Glomerular endothelial cell (primary cell): Measurements from ENCODE around the gene PPP1R27. TPM values are rescaled to one million over a fixed set of nuclear protein-coding genes. Genes with fewer than 3 reads are reported as not detected.

Experiments
- DNase-seq: peaks from one replicate; pipeline ENCODE4 v3.0.0-alpha.2; 2011; ENCODE audit warnings: low read depth, low spot score; ENCODE audit errors: extremely low read depth
- total RNA-seq: library from RNA; depleted of rRNA; stranded (reverse); fragments of >200 nt; gene quantifications from 2 replicates; pipeline ENCODE4 v1.2.3, GENCODE V29; 2015

PPP1R27 gene
- total RNA-seq, 1 donor from 2014 or later = not detected

DNA sequence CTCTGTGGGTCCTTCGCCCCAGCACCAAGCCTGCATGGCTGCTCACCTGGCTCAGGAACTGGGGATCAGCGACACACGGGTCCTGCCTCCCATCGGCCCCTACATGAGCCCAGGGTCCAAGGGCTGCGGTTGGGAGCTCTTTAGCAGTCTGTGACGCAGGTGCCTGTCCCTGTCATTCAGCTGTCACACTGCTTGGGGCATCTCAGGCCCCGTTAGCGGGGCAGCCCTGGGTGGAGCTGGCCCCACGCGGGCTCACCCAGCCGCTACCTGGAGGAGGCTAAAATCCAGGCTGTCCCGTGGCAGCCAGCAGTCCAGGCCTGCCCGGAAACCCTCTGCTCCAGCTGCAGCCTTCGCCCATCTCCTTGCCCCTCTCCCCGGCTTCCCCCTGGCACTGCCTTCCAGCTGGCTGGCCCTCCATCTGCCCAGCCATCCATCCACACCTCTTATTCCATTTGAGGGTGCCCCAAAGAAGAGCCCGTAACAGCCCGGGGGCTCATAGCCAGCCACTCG lies 27.6 kb downstream of the PPP1R27 start:
- DNase-seq = no peak

DNA sequence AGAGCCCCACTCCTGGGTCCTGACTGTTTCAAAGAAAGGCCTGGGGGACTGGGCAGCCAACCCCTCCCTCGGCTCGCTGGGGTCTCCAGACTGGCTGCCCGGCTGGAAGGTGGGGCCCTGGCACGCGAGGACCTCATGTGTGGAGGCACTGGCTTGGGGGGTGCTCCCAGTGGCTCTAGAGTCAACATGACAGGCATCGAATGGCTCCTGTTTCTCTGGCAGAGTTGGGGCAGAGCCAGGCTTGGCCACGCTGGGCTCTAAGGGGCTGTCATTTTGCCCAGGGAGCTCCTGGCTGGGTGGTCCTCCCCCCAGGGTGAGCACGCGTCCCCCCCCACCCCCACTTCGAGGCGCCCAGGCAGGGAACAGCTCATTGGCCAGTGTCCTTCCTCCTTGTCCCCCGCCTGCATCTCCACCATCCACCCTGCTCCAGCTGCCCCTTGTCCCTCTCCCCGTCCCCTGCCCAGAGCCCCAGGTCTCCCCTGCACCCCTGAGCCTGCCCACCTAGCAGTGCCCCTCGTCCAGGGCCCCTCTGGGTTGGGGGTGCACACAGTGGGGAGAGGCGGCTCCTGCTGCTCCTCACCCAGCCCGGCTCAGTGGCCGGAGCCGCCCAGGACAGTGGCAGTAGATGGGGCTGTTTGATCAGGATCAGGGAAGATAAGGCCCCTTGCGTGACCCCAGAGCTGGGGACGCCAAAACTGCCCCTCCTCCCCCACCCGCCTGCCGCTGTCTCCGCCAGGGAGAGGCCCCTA lies 28.2 kb downstream of the PPP1R27 start:
- no peak for DNase-seq

DNA sequence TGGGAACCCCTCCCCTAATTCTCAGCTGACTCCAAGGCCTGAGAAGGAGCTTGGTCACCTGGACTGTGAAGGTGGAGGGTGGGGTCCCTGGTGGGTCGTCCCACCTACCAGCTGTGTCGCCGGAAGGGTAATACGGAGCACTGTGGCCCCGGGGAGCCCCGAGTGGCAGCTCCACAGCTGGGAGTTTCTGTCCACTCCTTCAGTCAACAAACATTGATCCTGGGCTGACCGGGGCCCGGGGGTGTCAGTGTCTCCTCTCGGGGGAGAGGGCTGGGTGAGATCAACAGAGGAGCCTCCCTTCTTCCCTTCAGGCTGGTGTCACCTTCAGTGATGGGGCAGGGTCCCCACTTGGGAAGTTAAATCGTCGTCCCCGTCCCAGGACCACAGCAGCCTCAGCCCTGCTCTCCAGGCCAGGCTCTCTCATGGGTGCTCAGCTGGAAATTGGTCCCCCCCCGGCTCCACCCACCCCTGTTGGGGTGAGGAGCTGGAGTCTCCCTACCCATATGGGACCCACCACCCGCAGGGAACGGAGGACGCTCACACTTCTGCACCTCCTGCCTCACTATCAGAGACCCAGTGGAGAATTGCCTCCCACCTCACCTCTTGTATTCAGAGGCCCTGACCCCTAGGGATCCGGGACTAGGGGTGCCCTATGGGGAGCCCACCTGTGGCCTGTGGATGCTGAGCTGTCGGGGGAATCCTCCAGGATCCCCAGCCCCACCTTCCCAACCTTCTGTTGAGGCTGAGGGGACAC lies 29.0 kb downstream of the PPP1R27 start:
- no peak for DNase-seq

DNA sequence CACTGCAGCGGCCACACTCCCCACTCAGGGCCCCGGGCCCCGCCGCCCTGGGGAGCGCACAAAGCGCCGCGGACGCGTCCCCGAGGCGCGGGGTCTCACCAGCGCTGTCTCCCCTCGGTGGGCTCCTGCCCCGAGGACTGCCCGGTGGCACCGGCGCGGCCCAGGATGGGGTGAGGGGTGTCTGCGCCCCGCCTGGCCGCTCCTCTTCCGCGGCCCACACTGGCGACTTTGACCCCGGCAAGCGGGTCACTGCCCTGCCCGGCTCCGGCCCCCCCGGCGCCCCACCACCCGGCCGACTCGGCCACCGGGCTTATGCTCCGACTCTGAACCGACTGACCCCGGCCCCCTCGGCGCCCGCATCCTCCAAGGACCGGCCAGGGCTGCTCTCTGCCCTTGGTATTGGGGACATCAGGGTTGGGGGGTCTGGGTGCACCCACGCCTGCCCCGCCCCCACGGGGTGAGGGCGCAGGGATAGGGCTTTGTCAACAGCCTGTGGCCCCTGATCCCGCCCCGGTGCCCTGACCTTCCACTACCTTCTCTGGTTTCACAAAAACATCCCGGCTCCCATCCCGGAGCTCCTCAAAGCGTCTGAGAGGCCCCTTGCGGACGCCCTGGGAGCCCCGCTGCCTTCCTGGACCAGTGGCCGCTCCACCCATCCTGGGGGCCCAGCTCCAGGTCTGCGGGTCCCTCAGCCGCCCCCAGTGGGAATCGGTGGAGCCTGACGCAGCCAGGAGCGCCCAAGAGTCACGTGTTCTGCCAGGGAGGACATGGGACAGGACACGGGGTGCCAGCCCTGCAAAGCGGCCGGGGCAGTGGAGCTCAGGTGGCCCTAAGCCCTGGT lies 30.1 kb downstream of the PPP1R27 start:
- no peak for DNase-seq

DNA sequence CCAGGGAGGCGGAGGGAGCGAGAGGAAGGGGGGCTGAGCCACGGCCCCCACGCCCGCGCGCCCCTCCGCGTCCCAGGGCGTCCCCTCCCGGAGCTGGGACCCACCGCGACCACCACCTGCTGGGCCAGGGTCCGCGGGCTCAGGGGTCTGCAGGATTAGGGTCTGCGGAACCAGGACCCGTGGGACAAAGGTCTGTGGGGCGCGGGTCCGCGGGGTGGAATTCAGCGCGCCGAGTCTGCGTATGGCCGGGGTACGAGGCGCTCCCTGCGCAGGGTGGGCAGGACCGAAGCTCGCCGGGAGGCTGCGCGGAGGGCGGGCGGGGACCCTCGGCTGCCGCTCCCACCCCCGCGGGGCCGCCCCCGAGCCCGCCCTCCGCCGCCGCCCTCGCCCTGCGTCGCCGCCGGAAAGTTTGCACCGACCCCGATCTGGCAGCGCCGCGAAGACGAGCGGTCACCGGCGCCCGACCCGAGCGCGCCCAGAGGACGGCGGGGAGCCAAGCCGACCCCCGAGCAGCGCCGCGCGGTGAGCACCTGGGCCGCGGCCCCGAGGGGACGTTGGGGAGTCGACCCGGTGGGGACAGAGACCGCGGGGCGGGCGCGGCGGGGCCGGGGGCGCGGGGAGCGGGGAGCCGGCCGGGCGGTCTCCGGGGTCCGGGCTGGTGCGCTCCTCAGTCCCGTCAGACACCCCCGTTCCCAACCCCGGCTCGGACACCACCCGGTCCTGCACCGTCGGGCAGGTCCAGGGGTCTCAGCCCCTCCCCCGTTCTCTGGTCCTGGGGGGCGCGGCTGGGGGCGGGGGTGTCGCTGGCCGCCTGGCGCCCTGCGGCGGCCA lies 30.9 kb downstream of the PPP1R27 start, which contains the start of gene GCGR:
Gene GCGR (plus strand): TSS at position 423 of the 831 bp plus-strand sequence. CDS start 4,869 bp downstream, outside the sequence.
- no peak for DNase-seq

DNA sequence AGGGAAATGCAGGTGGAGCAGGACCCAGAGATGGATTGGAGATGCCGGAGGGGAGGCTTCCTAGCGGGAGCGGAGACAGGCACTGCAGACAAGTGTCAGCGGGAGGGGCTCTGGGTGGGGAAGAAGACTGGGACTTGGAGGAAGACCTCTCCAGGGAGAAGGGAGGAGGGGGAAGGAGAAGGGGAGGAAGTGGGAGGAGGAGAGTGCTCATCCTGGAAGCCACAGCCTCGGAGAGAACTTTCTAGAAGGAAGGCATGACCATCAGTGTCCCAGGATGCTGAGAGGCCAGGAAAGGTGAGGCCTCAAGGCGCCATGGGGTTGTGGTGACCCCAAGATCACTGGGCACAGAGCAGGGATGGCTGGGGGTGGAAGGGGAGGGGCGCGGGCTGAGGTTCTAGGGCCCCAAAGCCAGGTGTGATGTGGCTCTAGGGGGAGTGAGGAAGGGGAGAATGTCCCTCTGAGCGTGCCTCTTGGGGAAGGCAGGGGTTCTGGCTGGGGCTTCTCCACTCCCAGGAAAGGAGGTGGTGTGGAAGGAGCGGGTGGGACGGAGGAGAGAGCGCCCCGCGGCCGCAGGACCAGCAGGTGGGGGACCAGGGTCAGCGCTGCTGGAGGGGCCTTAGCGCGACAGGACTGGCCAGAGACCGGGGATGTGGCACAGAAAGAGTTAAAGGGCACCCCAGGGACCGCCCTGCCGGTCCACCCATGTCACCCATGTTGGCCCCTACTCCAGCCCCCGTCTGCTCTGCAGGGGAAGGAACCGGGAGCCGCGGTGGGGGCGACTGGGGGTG lies 31.8 kb downstream of the PPP1R27 start:
- DNase-seq = no peak

DNA sequence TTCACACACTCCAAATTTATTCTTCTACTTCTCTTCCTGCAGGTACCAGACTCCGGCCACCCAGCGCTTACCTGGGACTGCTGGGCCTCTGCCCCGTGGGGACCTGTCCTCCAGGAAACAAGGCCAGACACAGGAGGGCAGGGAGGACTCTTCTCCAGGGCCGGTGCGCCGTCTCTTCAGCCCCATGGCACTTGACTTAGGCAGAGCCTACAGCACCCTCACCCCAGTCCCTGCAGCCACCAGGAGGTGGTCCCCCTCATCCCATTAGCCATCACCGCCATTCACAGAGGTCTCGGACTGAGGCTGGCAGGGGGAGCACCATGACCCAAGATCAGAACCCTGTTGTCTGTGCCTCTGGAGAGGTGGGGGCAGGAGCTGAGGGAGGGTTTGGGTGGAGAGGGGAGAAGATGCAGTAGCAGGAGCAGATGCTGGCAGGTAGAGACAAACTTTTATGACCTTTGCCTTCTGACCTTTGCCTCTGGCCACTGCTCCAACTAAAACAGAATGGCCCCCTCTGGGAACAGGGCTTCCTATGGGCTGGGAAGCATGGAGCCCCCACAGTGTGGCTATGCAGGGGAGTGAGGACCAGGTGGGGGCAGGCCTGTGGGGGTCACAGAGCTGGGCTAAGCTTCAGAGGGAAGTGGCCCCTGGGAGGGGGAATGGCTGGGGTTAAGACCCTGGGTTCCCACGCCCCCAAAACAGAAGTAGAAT lies 32.6 kb downstream of the PPP1R27 start:
- DNase-seq = no peak

DNA sequence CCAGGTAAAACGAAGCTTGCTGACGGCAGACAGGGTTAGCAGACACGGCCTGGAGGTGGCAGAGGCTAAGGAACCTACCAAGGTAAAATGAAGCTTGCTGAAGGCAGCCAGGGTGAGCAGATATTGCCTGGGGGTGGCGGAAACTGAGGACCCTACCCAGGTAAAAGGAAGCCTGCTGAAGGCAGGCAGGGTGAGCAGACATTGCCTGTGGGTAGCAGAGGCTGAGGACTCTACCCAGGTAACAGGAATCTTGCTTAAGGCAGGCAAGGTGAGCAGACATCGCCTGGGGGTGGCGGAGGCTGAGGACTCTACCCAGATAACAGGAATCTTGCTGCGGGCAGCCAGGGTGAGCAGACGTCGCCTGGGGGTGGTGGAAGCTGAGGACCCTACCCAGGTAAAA lies 33.5 kb downstream of the PPP1R27 start:
- DNase-seq = no peak

DNA sequence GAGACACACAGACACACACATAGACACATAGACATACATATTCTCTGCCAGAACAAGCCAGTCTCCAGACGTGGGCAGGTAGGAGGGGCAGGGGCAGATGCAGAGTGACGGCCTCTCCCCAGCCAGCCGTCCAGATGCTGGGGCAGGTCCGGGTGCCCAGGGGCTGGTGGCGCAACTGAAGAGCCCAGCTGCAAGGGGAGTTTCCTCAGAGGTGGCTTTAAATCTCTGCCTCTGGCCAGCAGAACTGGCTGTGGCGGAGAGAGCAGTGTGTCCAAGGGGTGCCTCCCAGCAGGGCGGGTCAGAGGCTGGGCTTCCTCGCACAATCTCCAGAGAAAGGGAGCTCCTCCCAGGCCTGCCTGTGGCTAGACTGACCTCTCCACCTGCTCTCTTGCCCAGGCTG lies 40.3 kb downstream of the PPP1R27 start:
- no peak for DNase-seq

DNA sequence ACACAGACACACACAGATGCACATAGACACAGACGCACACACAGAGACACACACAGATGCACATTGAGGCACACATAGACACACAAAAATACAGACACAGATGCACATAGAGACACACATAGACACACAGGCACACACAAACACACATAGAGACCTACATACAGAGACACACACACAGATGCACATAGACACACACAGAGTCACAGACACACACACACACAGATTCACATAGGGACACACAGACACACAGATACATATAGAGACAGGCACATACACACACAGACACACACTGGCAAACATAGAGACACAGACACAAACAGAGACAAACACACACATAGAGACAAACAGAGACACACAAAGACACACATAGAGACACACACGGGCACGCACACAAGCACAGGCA lies 40.8 kb downstream of the PPP1R27 start:
- no peak for DNase-seq

DNA sequence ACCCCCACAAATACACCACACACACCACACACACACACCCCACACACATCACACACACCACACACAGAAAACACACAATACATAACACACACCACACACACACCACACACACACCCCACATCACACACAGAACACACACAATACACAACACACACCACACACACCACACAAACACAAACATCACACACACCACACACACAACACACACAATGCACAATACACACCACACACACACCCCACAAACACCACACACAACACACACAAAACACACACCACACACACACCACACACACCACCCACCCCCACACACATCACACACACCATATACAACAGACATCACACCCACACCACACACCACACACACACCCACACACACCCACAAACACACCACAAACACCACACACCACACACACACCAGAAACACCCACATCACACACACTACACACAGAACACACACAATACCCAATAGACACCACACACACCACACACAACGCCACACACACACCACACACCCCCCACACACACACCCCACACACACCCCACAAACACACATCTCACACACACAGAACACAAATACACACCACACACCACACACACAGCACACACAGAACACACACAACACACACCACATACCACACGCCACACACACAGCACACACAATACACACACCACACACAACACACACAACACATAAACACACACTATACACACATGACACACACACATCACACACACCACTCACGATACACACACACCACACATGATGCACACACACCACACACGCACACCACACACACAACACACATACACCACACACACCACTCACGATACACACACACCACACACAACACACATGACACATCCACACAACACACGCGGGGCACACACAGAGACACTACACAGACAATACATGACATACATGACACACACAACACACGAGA lies 41.9 kb downstream of the PPP1R27 start:
- DNase-seq = no peak

Other genes starting within 250 kb of the PPP1R27 start
- gene NPLOC4, start 197.9 kb downstream of the PPP1R27 start, total RNA-seq = 80.5 and 111 TPM in 2 replicates
- gene TSPAN10, start 197.9 kb downstream of the PPP1R27 start, total RNA-seq = 0.18 and 0.44 TPM in 2 replicates
- 2.7 and 3.2 TPM in 2 replicates for gene PDE6G, start 178.5 kb downstream of the PPP1R27 start, total RNA-seq
- 16.5 and 35.1 TPM in 2 replicates for gene OXLD1, start 168.4 kb downstream of the PPP1R27 start, total RNA-seq
- 19.0 and 22.8 TPM in 2 replicates for gene CCDC137, start 168.3 kb downstream of the PPP1R27 start, total RNA-seq
- gene ARL16, start 151.3 kb downstream of the PPP1R27 start, total RNA-seq = 25.6 and 38.8 TPM in 2 replicates
- gene HGS, start 151.0 kb downstream of the PPP1R27 start, total RNA-seq = 136 and 145 TPM in 2 replicates
- 75.4 and 84.5 TPM in 2 replicates for gene MRPL12, start 131.7 kb downstream of the PPP1R27 start, total RNA-seq
- 13.2 and 19.0 TPM in 2 replicates for gene SLC25A10, start 122.8 kb downstream of the PPP1R27 start, total RNA-seq
- gene GCGR, start 30.9 kb downstream of the PPP1R27 start, total RNA-seq = not detected in 2 replicates
- gene MCRIP1, start 1.8 kb downstream of the PPP1R27 start, total RNA-seq = 134 and 148 TPM in 2 replicates
- 3,025 and 3,034 TPM in 2 replicates for gene P4HB, start 25.5 kb upstream of the PPP1R27 start, total RNA-seq
- gene ARHGDIA, start 36.3 kb upstream of the PPP1R27 start, total RNA-seq = 426 and 442 TPM in 2 replicates
- 151 and 152 TPM in 2 replicates for gene ALYREF, start 56.5 kb upstream of the PPP1R27 start, total RNA-seq
- gene ANAPC11, start 56.7 kb upstream of the PPP1R27 start, total RNA-seq = 180 and 216 TPM in 2 replicates
- 0.68 and 1.9 TPM in 2 replicates for gene NPB, start 67.2 kb upstream of the PPP1R27 start, total RNA-seq
- gene PCYT2, start 76.3 kb upstream of the PPP1R27 start, total RNA-seq = 36.6 and 62.9 TPM in 2 replicates
- 22.7 and 33.2 TPM in 2 replicates for gene SIRT7, start 83.1 kb upstream of the PPP1R27 start, total RNA-seq
- 20.4 and 34.4 TPM in 2 replicates for gene MAFG, start 92.7 kb upstream of the PPP1R27 start, total RNA-seq
- 67.3 and 97.0 TPM in 2 replicates for gene PYCR1, start 102.2 kb upstream of the PPP1R27 start, total RNA-seq
- not detected in 2 replicates for gene MYADML2, start 112.2 kb upstream of the PPP1R27 start, total RNA-seq
- gene NOTUM, start 126.1 kb upstream of the PPP1R27 start, total RNA-seq = 0.78 TPM in 1 of 2 replicates, not detected in the other
- 21.8 and 25.1 TPM in 2 replicates for gene ASPSCR1, start 142.6 kb upstream of the PPP1R27 start, total RNA-seq
- 51.6 and 74.3 TPM in 2 replicates for gene CENPX, start 187.8 kb upstream of the PPP1R27 start, total RNA-seq
- gene LRRC45, start 188.3 kb upstream of the PPP1R27 start, total RNA-seq = 12.8 and 24.9 TPM in 2 replicates
- 42.1 and 67.9 TPM in 2 replicates for gene RAC3, start 196.6 kb upstream of the PPP1R27 start, total RNA-seq
- 61.0 and 67.6 TPM in 2 replicates for gene DCXR, start 202.6 kb upstream of the PPP1R27 start, total RNA-seq
- gene RFNG, start 216.8 kb upstream of the PPP1R27 start, total RNA-seq = 45.0 and 49.1 TPM in 2 replicates
- 122 and 139 TPM in 2 replicates for gene GPS1, start 216.8 kb upstream of the PPP1R27 start, total RNA-seq
- 55.7 and 75.2 TPM in 2 replicates for gene DUS1L, start 230.8 kb upstream of the PPP1R27 start, total RNA-seq